Ramos (cell line): ENCODE results near the gene PTPRO.

Source experiments
- in situ Hi-C: fragments of 300-500 bp; cut with MboI; formaldehyde crosslinking; loops from one replicate; pipeline ENCODE4 v1.14.3; 2022; ENCODE audit warnings: low sequenced_read_pairs; ENCODE audit not compliant: unreplicated experiment

PTPRO gene

DNA sequence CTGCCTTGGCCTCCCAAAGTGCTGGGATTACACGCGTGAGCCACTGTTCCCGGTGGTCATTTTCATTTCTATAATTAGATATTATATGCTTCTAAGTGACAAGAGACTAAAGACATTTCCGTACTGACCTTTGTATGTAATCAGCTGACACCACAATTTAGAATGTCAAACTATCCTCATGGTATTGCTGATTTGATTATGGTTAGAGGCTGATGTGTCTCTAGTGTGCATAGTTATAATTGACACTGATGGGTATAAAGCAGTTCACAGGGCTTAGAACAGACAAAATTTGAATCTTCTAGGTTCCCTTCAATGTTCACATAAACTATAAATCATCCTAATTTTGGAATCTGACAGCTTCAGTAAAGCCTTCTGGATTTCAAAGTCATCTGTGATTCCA, 192.7 kb downstream of the PTPRO start:
- in situ Hi-C loops: loop anchor here (25.0 kb wide), 1 partner anchor 803 kb away; no protein-coding TSS in a partner anchor

DNA sequence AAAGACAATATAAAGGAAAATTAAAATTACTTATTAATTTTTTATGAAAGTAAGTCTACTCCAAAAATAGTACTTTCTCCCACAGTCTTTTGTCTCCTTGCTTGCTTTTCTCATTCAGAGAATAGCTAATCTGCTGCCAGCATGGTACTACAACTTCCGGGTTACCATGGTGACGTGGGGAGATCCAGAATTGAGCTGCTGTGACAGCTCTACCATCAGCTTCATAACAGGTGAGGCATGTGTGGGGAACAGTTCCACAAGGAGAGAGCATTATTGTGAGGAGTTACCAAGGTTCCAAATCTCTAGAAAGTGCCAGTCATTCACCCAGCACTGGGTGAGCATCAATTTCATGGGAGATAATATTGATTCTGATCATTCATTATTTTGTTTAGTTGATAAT, 197.8 kb downstream of the PTPRO start:
- in situ Hi-C loops: loop anchor here (10.0 to 25.0 kb wide), 2 partner anchors 245 to 808 kb away; no protein-coding TSS in a partner anchor

DNA sequence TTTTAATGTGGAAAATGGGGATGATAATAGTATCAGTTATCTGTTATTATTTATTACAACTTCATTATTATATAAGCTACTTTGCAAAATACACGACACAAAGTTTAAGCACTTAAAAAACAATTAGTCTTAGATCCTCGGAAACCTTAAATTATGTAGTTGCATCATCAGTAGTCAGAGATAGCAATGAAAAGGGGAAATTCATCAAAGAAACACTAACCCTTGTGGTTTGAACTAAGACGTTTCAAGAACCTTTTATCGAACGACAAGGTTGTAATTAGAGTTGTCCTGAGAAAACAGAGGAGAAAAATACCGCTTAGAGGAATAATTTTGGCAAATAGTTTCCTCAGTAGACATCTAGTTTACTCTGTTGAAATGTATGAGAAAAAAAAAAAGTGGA, 198.5 kb downstream of the PTPRO start:
- in situ Hi-C loops: loop anchor here (10.0 to 25.0 kb wide), 2 partner anchors 246 to 809 kb away; no protein-coding TSS in a partner anchor

DNA sequence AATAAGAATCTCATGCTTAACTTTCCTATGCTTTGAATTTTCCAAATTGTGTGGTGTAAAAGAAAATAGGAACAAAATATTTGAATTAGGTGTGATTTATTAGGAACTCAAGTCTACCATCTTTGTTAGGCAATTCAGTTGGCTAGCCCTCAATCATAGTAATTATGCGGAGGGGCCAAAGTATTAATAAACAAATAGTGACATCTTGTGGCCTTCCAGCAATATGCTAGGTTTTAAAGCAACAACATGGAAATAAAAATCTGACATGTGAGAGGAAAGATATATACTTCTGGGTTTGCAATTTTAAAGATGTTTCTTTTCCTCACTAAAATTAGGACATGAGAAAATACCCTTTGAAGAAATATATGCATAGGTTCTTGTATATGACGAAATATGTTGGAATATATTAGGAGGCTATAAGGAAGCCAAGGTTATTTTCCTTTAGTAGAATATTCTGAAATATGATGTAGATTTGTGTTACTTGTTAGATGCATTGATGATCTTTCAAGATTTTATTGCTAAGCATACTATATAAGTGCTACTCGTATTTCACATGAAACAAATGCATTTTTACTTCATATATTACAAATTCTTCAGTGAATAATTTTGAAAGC, 200.4 kb downstream of the PTPRO start:
- in situ Hi-C loops: loop anchor here (10.0 to 25.0 kb wide), 2 partner anchors 248 to 810 kb away; no protein-coding TSS in a partner anchor

DNA sequence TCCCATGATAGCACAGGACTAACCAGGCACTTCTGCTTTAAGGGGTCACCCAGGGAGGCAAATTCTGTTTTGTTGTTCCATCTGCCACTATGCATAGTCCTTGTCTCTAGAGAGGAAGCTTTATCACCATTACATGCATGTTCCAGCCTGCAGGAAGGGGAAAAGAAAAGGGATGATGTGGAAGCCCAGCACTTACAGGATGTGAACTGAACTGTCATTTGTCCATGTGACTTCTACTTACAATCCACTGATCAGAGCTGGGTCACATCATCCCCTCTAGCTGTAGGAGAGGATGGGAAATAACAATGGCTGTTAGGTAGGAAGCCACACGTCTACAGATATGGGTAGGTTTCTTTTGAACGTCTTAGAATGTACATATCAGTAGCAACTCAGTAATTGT, 203.1 kb downstream of the PTPRO start:
- in situ Hi-C loops: loop anchor here (10.0 kb wide), 1 partner anchor 251 kb away; no protein-coding TSS in a partner anchor

DNA sequence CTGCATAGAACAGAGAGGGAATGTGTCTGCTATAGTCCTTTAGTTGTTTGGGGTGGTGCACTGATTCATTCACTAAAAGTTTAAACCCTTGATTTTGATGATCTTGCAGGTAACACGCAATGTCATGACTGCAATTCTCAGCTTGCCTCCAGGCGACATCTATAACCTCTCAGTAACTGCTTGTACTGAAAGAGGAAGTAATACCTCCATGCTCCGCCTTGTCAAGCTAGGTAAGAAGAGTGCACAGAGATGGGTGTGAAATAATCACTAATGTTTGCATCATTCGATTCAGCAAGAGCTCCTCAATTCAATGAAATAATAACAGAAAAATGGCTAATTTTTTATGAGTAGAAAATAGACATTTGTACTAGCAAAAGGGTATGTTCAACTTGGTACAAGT, 203.7 kb downstream of the PTPRO start:
- in situ Hi-C loops: loop anchor here (10.0 kb wide), 1 partner anchor 251 kb away; no protein-coding TSS in a partner anchor

DNA sequence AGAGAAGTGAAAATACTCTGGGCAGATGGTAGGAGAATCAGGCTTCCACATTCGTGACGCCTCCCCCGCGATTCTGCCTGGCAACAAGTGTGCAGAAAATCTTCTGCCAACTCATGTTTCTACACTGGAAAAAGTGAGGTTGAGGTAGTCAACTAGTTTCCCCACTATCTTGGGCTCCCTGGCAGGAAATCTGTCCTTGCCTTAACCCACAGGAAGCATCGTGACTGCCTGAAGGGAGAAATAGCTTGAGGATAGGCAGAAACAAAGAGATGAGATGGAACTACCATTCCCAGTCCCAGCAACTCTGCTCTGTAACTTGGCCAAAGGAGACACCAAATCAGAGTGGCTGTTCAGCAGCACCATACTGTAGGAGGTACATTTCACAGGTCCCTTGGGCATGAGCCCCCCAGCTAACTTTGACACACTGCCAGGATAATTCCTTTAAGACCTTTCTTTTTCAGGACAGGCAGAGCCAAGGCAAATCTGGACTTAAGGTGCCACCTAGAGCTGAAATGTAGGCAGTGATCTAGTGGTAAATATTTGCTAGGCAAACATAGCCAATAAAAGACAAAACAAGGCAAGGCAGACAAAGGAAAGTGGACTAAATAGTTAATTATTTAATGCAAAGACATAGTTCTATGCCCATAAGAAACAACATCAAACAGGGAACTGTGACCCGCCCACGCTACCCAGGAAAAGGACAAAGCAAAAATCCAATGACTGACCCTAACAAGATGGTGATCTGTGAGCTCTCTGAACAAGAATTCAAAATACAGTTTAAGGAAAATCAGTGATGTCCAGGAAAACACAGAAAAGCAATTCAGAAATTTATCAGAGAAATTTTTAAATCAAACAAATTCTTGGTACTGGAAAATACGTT, 205.1 kb downstream of the PTPRO start:
- in situ Hi-C loops: loop anchor here (10.0 kb wide), 1 partner anchor 253 kb away; no protein-coding TSS in a partner anchor

DNA sequence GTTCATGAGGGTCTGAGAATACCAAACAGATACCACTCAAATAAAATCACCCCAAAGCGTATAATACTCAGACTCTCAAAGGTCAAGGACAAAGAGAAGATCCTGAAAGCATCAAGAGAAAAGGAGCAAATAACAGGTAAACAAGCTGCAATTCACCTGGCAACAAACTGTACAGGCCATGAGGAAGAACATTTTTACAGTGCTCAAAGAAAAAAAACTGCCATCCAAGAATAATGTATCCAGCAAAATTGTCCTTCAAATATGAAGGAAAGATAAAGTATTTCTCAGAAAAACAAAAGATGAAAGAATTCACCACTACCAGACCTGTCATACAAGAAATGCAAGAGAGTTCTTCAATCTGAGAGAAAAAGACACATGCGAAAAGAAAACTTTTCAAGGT, 206.4 kb downstream of the PTPRO start:
- in situ Hi-C loops: loop anchor here (10.0 kb wide), 1 partner anchor 254 kb away; no protein-coding TSS in a partner anchor

DNA sequence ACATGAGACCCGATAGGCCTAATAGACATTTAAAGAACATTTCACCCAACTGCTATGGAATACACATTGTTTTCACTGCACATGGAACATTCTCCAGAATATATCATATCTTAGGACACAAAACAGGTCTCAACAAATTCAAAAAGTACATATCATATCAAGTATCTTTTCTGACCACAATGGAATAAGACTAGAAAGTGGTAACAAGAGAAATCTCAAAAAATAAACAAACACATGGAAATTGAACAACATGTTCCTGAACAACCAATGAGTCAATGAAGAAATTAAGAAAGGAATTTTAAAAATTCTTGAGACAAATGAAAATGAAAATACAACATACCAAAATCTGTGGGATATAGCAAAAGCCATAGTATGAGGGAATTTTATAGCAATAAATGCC, 208.1 kb downstream of the PTPRO start:
- in situ Hi-C loops: loop anchor here (5.0 to 10.0 kb wide), 2 partner anchors 57 to 324 kb away; no protein-coding TSS in a partner anchor

DNA sequence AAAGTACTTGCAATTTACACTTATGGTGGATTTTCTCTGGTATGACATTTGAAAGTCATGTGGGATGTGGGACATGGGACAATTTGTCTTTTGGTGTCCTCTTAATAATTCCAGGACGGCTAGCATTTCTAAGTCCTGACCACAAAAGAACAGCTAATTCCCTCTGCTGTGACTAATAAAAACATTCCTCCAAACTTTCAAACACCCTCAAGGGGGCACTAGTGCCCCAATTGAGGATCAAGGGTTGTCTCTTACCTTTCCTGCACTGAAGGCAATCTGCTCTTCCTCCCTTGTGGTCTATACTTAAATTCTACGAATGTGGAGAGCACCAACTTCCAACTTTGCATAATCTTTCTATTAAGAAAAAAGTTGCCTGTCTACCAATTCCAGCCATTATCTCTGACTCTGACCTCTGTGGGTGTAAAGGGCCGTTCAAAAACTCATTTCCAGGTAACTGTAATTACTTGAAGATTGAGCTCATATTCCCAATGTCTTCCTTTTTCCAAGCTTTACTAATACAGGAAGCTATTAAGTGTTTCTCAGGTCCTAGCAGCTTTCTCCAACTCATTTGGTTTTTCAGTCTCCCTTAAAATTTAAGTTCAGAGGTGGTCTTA, 210.2 kb downstream of the PTPRO start:
- in situ Hi-C loops: loop anchor here (5.0 to 10.0 kb wide), 2 partner anchors 55 to 322 kb away; no protein-coding TSS in a partner anchor

DNA sequence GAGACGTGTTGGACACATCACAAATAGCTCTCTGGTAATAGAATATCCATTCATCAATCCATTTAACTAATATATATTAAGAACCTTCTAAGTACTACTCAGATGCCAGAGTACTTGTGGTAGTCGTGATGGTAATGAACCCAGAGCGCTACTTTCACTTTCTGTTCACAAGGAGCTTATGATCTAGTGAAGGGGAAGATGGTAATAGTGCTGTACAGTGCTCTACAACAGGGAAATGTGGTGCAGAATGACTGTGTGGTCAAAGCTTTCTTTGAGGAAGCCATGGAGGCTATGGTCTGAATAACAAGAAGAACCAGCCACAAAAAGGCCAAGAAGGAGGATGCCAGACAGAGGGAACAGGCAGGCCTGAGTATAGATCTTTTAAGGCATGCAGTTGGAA, 212.0 kb downstream of the PTPRO start:
- in situ Hi-C loops: loop anchor here (5.0 to 10.0 kb wide), 2 partner anchors 53 to 320 kb away; no protein-coding TSS in a partner anchor

DNA sequence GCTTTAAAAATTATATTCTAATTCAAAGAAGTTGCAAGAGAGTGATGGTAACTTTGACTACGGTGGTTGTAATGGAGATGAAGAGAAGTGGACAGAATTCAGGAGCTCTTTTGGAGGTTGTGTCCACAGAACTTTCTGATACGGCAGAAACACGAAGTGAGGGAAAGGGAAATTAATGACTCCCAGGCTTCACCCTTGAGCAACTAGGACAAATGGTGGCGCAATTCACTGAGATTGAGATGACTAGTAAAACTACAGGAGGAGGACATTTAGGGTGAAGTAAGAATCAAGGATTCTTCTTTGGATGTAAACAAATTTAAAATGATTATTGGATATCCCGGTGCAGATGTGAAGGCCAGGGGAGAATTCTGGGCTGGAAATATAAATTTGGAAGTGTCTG, 212.6 kb downstream of the PTPRO start:
- in situ Hi-C loops: loop anchor here (5.0 to 10.0 kb wide), 2 partner anchors 52 to 320 kb away; no protein-coding TSS in a partner anchor

DNA sequence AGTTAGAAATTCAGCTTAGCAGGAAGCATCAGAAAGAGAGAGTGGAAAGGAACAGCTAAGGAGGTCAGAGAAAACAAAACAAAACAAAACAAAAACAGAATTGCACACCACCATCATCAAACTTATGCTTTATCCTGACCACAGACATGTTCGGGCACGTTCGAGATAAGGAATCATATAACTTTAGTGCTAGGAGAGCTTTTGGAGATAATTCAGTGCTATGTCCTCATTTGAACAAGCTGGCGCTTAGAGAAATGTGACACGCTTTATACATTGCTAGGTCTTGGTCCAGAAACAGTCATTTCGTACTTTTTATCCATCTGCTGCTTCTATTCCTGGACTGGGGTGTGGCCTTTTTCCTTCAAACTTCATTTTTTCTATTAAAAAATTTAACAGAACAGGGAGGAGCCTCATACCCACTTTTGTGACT, 213.1 kb downstream of the PTPRO start:
- in situ Hi-C loops: loop anchor here (10.0 kb wide), 1 partner anchor 319 kb away; no protein-coding TSS in a partner anchor

DNA sequence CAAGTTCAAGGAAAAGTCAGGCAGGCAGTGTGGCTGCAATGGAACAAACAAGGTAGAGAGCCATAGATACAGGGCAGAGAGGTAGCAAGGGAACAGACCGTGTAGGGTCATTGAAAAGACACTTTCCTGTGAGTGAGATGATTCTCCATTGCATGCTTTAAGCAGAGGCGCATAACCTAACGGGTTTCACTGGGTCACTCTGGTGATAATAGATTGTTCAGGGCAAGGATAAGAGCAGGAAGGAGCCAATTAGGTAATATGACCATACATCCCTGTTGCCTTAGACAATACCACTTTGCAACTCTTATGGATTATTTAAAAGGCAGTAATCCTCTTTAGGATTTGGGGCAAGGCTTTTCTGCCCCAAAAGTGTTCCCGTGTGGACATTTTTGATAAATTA, 214.1 kb downstream of the PTPRO start:
- in situ Hi-C loops: loop anchor here (10.0 kb wide), 1 partner anchor 318 kb away; no protein-coding TSS in a partner anchor

DNA sequence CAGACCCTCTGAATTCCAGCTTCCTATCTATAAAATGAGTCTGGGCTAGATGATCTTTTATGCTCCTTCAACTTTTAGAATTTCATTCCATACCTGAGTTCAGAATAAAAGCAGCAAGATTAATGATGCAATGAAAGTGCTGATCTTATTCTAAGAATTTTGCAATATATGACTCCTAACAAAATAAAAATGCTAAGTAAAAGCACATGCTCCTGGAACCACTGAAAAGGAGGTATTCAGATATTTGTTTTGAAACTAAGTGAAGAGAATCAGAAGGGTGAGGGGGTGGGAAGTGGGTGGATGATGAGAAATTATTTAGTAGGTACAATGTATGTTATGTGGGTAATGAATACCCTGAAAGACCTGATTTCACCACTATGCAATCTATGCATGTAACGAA, 216.6 kb downstream of the PTPRO start:
- in situ Hi-C loops: loop anchor here (10.0 kb wide), 1 partner anchor 316 kb away; no protein-coding TSS in a partner anchor

DNA sequence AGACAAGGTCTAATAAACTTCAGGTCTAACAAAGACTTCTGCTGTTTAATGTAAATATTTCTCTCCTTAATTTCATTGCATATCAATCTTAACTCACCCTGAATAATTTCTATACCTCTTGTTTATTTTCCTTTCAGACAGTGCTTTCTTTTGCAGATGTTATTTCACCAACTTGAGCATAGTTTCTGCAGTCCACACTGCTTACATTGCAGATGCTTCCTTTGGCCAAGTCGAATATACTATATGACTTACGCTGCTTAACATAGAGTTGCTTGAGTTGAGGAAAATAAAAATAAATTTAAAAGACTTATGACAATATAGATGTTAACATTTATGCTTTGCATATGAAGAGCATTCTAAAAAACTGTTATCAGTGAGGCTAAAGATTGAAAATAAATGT, 217.7 kb downstream of the PTPRO start:
- in situ Hi-C loops: no loop called here

DNA sequence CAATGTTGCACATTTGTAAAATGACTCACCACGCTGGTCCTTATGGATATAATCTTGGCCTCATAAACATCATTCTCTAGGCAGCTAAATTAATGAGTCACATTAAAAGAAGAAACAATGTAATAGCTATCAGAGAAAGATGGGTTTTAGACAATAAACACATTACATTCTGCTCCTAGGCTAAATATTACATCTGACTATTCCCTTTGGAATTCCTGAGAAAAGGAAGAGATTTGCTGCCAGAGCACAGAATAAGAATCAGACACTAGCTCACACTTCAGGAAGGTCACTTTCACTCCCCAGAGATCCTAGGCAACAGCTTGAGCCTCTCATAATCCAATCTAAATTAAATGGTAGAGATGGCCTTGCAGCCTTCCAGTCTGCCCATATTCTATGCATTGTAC, 218.2 kb downstream of the PTPRO start:
- in situ Hi-C loops: no loop called here

DNA sequence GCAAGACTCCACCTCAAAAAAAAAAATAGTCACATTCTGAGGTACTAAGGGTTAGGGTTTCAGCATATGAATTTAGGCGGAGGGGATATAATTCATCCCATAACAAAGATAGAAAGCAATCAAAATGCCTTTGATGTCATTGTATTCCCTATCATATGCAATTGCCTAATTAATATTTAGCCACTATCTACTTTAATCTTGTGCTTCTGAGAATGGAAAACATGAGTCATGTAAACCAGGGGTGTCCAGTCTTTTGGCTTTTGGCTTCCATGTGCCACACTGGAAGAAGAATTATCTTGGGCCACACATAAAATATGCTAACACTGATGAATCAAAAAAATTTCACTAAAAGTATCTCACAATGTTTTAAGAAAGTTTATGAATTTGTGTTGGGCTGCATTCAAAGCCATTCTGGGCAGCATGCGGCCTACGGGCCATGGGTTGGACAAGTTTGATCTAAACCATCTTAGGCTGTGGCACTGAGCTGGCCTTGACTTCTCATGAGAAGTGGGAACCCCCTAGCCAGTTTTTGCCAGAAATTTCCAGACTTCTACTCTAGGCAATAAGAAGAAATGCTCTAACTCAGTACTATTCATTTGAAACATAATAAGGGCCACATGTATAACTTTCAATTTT, 219.8 kb downstream of the PTPRO start:
- in situ Hi-C loops: no loop called here

DNA sequence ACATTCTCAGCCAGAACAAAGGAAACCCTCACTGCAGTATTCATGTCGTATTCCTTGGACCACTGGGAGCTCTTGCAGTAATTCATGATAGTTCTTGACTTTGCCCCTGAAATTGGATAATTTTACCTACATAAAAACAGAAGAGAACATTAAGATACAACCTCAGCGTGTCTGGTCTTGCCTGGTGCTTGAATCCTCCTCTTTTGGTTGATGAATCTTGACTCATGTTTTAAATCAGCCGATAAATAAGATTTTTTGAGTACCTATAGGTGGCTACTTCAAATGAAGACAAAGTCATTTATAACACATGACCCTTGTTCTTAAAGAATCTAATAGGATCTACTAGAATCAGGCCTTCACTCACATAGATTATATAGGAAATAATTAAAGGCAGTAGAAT, 221.0 kb downstream of the PTPRO start:
- in situ Hi-C loops: no loop called here

DNA sequence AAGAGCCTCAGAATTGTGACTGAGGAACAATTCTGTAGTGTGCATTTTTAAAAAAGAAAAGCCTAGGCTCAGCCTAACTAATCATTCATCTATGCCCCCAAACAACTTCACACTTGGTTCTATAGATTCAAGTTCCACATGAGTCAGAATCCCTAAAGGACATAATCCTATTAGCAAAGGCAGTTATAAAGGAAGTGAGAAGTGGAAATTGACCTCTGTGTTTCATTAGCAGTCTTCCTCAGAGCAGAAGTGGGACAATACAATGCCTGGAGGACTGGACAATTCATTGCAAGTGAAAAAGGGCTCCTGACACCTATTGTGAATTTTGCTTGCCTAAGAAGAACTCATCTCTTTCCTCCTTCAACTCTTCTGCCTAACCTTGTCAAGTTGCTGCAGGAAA, 222.3 kb downstream of the PTPRO start:
- in situ Hi-C loops: no loop called here
